ENCODE results near the gene SRSF12. TPM values are rescaled to one million over a fixed set of nuclear protein-coding genes. Genes with fewer than 3 reads are reported as not detected.

The SRSF12 gene
- total RNA-seq, 2 donors from 2014 or later: 9.2 to 17.8 TPM

DNA sequence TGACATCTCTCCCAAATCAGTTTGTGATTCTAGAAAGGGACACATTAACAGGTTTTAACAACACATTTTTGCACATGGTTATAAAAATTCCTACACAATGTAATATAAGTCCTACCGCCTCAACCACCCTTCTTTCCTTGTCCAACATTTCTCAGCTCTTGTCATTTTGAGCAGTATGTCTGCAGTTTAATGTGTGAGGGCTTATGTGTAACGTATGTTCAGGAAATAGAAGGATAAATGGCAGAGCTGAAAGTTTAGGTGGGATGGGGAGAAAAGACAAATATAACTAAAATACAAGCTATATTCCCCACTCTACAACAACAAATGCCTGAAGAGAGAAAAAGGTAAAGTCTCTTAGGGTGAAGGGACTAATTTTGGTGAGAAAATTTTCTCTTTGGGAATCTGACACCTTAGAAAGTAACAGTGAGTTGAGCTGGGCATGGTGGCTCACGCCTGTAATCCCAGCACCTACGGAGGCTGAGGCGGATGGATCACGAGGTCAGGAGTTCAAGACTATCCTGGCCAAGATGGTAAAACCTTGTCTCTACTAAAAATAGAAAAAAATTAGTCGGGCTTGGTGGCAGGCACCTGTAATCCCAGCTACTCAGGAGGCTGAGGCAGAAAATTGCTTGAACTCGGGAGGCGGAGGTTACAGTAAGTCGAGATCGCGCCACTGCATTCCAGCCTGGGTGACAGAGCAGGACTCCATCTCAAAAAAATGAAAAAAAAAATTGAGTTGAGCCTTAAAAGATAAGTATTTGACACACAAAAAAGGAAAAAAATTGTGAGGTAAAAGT lies 32.3 kb downstream of the SRSF12 start:
- 91 to 96% methylated on average over 10 to 12 of the region's 12 CpGs for WGBS, 2 experiments (ENCODE audit: insufficient coverage in 1 of 2, insufficient read length in 1 of 2)

DNA sequence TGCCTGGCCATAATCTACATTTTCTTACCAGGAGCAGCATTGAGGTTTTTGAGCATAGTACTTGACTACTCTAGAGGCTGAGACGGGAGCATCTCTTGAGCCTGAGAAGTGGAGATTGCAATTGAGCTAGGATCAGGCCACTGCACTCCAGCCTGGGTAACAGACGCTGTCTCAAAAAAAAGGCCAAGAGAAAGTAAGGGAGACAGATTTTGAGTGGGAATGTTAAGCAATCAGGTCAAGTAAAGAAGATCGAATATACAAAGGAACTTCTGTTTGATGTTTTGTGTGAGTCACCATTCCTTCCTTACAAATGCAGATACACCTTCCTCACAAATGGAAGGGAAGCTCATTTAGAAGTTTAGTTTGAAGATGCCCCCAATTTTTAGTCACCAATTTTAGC lies 32.9 kb downstream of the SRSF12 start:
- DNase-seq: peak; percentile 69
- Histone ChIP-seq H3K4me3 (ENCODE audit: low read length) (no peak overlapping the region), H3K27me3 (ENCODE audit: control insufficient read depth, insufficient read depth, low read length, poor library complexity, severe bottlenecking) (no peaks in the 10 kb centered on the region), H3K9ac (ENCODE audit: extremely low read depth, low read length, poor library complexity, severe bottlenecking) (no peak overlapping the region), H3K27ac (ENCODE audit: low read depth, low read length) (no peak overlapping the region), H3K4me1 (ENCODE audit: control insufficient read depth, insufficient read depth, low read length) (peaks cover 3% of the 10 kb centered on the region), H3K36me3 (ENCODE audit: control insufficient read depth, insufficient read depth, low read length) (peaks cover 28% of the 10 kb centered on the region), H3K9me3 (ENCODE audit: control insufficient read depth, low read length) (no peaks in the 10 kb centered on the region)
- Mint-ChIP-seq H3K36me3 (ENCODE audit: low read depth) (peaks cover 32% of the 10 kb centered on the region), H3K4me3 (peak overlapping the region; percentile 3), H3K9me3 (no peaks in the 10 kb centered on the region), H3K4me1 (peaks cover 21% of the 10 kb centered on the region), H3K27ac (peak overlapping the region; percentile 44), H3K27me3 (ENCODE audit: insufficient read depth) (no peaks in the 10 kb centered on the region)
- TF ChIP-seq, protein P1, sequence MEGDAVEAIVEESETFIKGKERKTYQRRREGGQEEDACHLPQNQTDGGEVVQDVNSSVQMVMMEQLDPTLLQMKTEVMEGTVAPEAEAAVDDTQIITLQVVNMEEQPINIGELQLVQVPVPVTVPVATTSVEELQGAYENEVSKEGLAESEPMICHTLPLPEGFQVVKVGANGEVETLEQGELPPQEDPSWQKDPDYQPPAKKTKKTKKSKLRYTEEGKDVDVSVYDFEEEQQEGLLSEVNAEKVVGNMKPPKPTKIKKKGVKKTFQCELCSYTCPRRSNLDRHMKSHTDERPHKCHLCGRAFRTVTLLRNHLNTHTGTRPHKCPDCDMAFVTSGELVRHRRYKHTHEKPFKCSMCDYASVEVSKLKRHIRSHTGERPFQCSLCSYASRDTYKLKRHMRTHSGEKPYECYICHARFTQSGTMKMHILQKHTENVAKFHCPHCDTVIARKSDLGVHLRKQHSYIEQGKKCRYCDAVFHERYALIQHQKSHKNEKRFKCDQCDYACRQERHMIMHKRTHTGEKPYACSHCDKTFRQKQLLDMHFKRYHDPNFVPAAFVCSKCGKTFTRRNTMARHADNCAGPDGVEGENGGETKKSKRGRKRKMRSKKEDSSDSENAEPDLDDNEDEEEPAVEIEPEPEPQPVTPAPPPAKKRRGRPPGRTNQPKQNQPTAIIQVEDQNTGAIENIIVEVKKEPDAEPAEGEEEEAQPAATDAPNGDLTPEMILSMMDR (conservative IDR thresholded peaks at IDR 0.05): no peak
- 68 to 72% methylated on average over 2 to 3 of the region's 3 CpGs for WGBS, 2 experiments (ENCODE audit: insufficient coverage in 1 of 2, insufficient read length in 1 of 2)

More for the DNA sequence above, 32.3 kb downstream of the SRSF12 start:
- H3K4me1 ChIP-seq (ENCODE audit: control insufficient read depth, insufficient read depth, low read length): peaks cover 3% of the 10 kb centered on the region
- no peaks in the 10 kb centered on the region for H3K27me3 ChIP-seq (ENCODE audit: control insufficient read depth, insufficient read depth, low read length, poor library complexity, severe bottlenecking)
- peaks cover 24% of the 10 kb centered on the region for H3K4me1 Mint-ChIP-seq
- TF ChIP-seq, protein P1 (conservative IDR thresholded peaks at IDR 0.05): no peak
- H3K27ac Mint-ChIP-seq: peak overlapping the region; percentile 56
- no peak overlapping the region for H3K27ac ChIP-seq (ENCODE audit: low read depth, low read length)
- peaks cover 32% of the 10 kb centered on the region for H3K36me3 Mint-ChIP-seq (ENCODE audit: low read depth)
- H3K36me3 ChIP-seq (ENCODE audit: control insufficient read depth, insufficient read depth, low read length): peaks cover 28% of the 10 kb centered on the region
- H3K9ac ChIP-seq (ENCODE audit: extremely low read depth, low read length, poor library complexity, severe bottlenecking): no peak overlapping the region
- no peak overlapping the region for H3K4me3 Mint-ChIP-seq
- no peak overlapping the region for H3K4me3 ChIP-seq (ENCODE audit: low read length)
- H3K9me3 ChIP-seq (ENCODE audit: control insufficient read depth, low read length): no peaks in the 10 kb centered on the region
- no peaks in the 10 kb centered on the region for H3K27me3 Mint-ChIP-seq (ENCODE audit: insufficient read depth)
- no peak for DNase-seq
- no peaks in the 10 kb centered on the region for H3K9me3 Mint-ChIP-seq

DNA sequence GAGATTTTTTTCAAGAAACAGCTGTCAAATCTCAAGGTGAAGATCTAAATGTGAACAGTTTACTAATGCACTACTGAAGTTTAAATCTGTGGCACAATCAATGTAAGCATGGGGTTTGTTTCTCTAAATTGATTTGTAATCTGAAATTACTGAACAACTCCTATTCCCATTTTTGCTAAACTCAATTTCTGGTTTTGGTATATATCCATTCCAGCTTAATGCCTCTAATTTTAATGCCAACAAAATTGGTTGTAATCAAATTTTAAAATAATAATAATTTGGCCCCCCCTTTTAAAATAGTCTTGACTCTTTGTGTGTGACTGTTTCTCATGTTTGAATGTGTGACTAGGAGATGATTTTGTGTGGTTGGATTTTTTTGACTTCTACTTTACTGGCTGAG lies 33.3 kb downstream of the SRSF12 start:
- no peaks in the 10 kb centered on the region for H3K9me3 Mint-ChIP-seq
- H3K9me3 ChIP-seq (ENCODE audit: control insufficient read depth, low read length): no peaks in the 10 kb centered on the region
- no peak for DNase-seq
- no peak overlapping the region for H3K27ac ChIP-seq (ENCODE audit: low read depth, low read length)
- peaks cover 17% of the 10 kb centered on the region for H3K4me1 Mint-ChIP-seq
- peaks cover 28% of the 10 kb centered on the region for H3K36me3 ChIP-seq (ENCODE audit: control insufficient read depth, insufficient read depth, low read length)
- H3K9ac ChIP-seq (ENCODE audit: extremely low read depth, low read length, poor library complexity, severe bottlenecking): no peak overlapping the region
- TF ChIP-seq, protein P1 (conservative IDR thresholded peaks at IDR 0.05): no peak
- peaks cover 32% of the 10 kb centered on the region for H3K36me3 Mint-ChIP-seq (ENCODE audit: low read depth)
- H3K27ac Mint-ChIP-seq: peak overlapping the region; percentile 44
- H3K4me1 ChIP-seq (ENCODE audit: control insufficient read depth, insufficient read depth, low read length): peaks cover 3% of the 10 kb centered on the region
- H3K27me3 ChIP-seq (ENCODE audit: control insufficient read depth, insufficient read depth, low read length, poor library complexity, severe bottlenecking): no peaks in the 10 kb centered on the region
- no peak overlapping the region for H3K4me3 ChIP-seq (ENCODE audit: low read length)
- H3K27me3 Mint-ChIP-seq (ENCODE audit: insufficient read depth): no peaks in the 10 kb centered on the region
- peak overlapping the region; percentile 3 for H3K4me3 Mint-ChIP-seq

Measured in endodermal cell (in vitro differentiated cells).